Loucy (cell line): ENCODE data around the gene DLGAP1.

Experiments used
- CTCF ChIP-seq: fragments of 200-600 bp; sonication (generic); conservative IDR thresholded peaks from 2 replicates; pipeline ENCODE4 v1.5.1; 2014; ENCODE audit warnings: mild to moderate bottlenecking, antibody characterized with exemption, low read length
- EZH2phosphoT487 ChIP-seq: fragments of 200-600 bp; IDR thresholded peaks from 2 replicates; pipeline ENCODE4 v1.6.1; 2018; ENCODE audit warnings: antibody characterized with exemption, mild to moderate bottlenecking, moderate library complexity, borderline replicate concordance

GRCh38 chr18:3595369-3596273, 859.5 kb downstream of the DLGAP1 start:
- no peak for TF ChIP-seq CTCF
- no peak for TF ChIP-seq EZH2phosphoT487
